Endothelial cell of umbilical vein (primary cell): ENCODE results near the gene NF2. TPM values are rescaled to one million over a fixed set of nuclear protein-coding genes. Genes with fewer than 3 reads are reported as not detected.

Source experiments
- BruUV-seq: library from RNA; stranded (reverse); fragments of 400-500 nt; replicated peaks from 2 replicates; lab custom pipeline; 2021; lab: Mats Ljungman, UMichigan
- CTCF ChIA-PET: fragments of 300-600, 350-600 bp; sonication (Branson Sonifier 250); formaldehyde crosslinking; loops from one replicate; lab custom pipeline; 2021; ENCODE audit warnings: antibody characterized with exemption, inconsistent platforms; lab: Charles Lee
- POLR2A ChIA-PET: fragments of 300-600, 350-600 bp; sonication (Branson Sonifier 250); formaldehyde crosslinking; loops from one replicate; lab custom pipeline; 2021; ENCODE audit warnings: antibody characterized with exemption, inconsistent platforms; lab: Charles Lee
- DNase-seq: peaks from one replicate; pipeline ENCODE4 v3.0.0-alpha.2; 2011; ENCODE audit warnings: low read depth, low spot score
- FAIRE-seq: peaks from 2 replicates; lab custom pipeline; 2011; peaks lifted over from hg19 to GRCh38; lab: Jason Lieb, UNC
- H2AFZ ChIP-seq: 2 replicates; pipeline ENCODE4 v1.6.0; 2012; ENCODE audit warnings: low read depth, low read length, control low read depth, inconsistent platforms
- H3K27ac ChIP-seq: 2 replicates; pipeline ENCODE4 v1.5.1; 2011; ENCODE audit warnings: low read depth, mild to moderate bottlenecking, control low read depth, low read length, moderate library complexity; ENCODE audit not compliant: insufficient read depth
- H3K27me3 ChIP-seq, 2 experiments: 2 replicates each; pipeline versions ENCODE4 v1.6.0 to v1.6.1; 2011; ENCODE audit warnings: low read length in 2 of 2, mixed read lengths in 1 of 2; ENCODE audit not compliant: control insufficient read depth in 2 of 2, insufficient read depth in 2 of 2
- H3K36me3 ChIP-seq, 2 experiments: 2 replicates in 1 of 2; 3 replicates in 1 of 2; pipeline ENCODE4 v1.5.1; 2011; ENCODE audit warnings: low read length in 2 of 2, mild to moderate bottlenecking in 1 of 2, moderate library complexity in 1 of 2; ENCODE audit not compliant: control insufficient read depth in 2 of 2, insufficient read depth in 2 of 2; ENCODE audit errors: extremely low read depth in 1 of 2
- H3K4me1 ChIP-seq: 3 replicates; pipeline ENCODE4 v1.5.1; 2011; ENCODE audit warnings: mild to moderate bottlenecking, low read length; ENCODE audit not compliant: control insufficient read depth, insufficient read depth; ENCODE audit errors: extremely low read depth
- H3K4me2 ChIP-seq: 2 replicates; pipeline ENCODE4 v1.6.1; 2011; ENCODE audit warnings: low read length, control low read depth, mixed read lengths; ENCODE audit not compliant: insufficient read depth
- H3K4me3 ChIP-seq, 3 experiments: fragments of 200-600 bp in 1 of 3; sonication (generic), shearing (Covaris generic) in 1 of 3; replicated peaks in 1 of 3; 2 replicates each; pipeline ENCODE4 v1.5.1; 2011 to 2016; ENCODE audit warnings: control low read depth in 3 of 3, low read length in 3 of 3, mild to moderate bottlenecking in 2 of 3, inconsistent platforms in 1 of 3, low read depth in 1 of 3, moderate library complexity in 1 of 3; ENCODE audit not compliant: insufficient read depth in 1 of 3
- H3K79me2 ChIP-seq: 2 replicates; pipeline ENCODE4 v1.6.0; 2012; ENCODE audit warnings: low read length, inconsistent platforms; ENCODE audit not compliant: control insufficient read depth, insufficient read depth
- H3K9ac ChIP-seq: replicated peaks from 2 replicates; pipeline ENCODE3; 2011; ENCODE audit warnings: low read length, control low read depth; ENCODE audit not compliant: insufficient read depth; ENCODE audit errors: extremely low read depth
- H3K9me1 ChIP-seq: replicated peaks from 3 replicates; pipeline ENCODE4 v1.6.0; 2011; ENCODE audit warnings: mild to moderate bottlenecking, low read length; ENCODE audit not compliant: control insufficient read depth, insufficient read depth; ENCODE audit errors: extremely low read depth
- H3K9me3 ChIP-seq: replicated peaks from 2 replicates; pipeline ENCODE4 v1.5.1; 2012; ENCODE audit warnings: low read length, inconsistent platforms; ENCODE audit not compliant: control insufficient read depth, insufficient read depth
- H4K20me1 ChIP-seq: replicated peaks from 2 replicates; pipeline ENCODE3; 2011; ENCODE audit warnings: mild to moderate bottlenecking, low read length; ENCODE audit not compliant: control insufficient read depth, insufficient read depth; ENCODE audit errors: extremely low read depth
- CTCF ChIP-seq, 2 donors: IDR thresholded peaks; 1 replicate in 1 of 2; 2 replicates in 1 of 2; pipeline ENCODE4 v1.5.1; 2011; ENCODE audit warnings: low read length in 2 of 2, mild to moderate bottlenecking in 2 of 2, moderate library complexity in 2 of 2, control low read depth in 1 of 2, inconsistent platforms in 1 of 2, low read depth in 1 of 2; ENCODE audit not compliant: insufficient read depth in 1 of 2; ENCODE audit errors: extremely low read depth in 1 of 2
- EZH2 ChIP-seq: IDR thresholded peaks from 2 replicates; pipeline ENCODE4 v1.6.1; 2012; ENCODE audit warnings: borderline replicate concordance, low read depth, mild to moderate bottlenecking, moderate library complexity, low read length, inconsistent platforms; ENCODE audit not compliant: severe bottlenecking
- GATA2 ChIP-seq: IDR thresholded peaks from 2 replicates; pipeline ENCODE4 v1.7.0; 2011; ENCODE audit warnings: low read depth, mild to moderate bottlenecking, moderate library complexity, mixed read lengths, low read length; ENCODE audit not compliant: insufficient read length, insufficient read depth
- JUN ChIP-seq: IDR thresholded peaks from 2 replicates; pipeline ENCODE4 v1.6.1; 2011; ENCODE audit warnings: borderline replicate concordance, low read depth; ENCODE audit not compliant: insufficient read length, insufficient read depth
- MAX ChIP-seq: IDR thresholded peaks from 2 replicates; pipeline ENCODE4 v1.6.1; 2011; ENCODE audit not compliant: insufficient read depth, insufficient read length
- POLR2A ChIP-seq: IDR thresholded peaks from 2 replicates; pipeline ENCODE4 v1.6.1; 2012; ENCODE audit warnings: low read depth, mild to moderate bottlenecking, control low read depth, low read length
- dilution Hi-C: fragments of 300-500 bp; cut with MboI; formaldehyde crosslinking; loops from one replicate; pipeline ENCODE4 v1.15.0; 2019; ENCODE audit warnings: low sequenced_read_pairs; ENCODE audit not compliant: extremely low pct_ligation_motif_present
- intact Hi-C: fragments of 100-400 bp; cut with micrococcal nuclease; formaldehyde crosslinking; loops from one replicate; pipeline ENCODE4 v1.10.0; 2022
- polyA plus RNA-seq, 4 experiments: library from polyadenylated mRNA; depleted of rRNA in 3 of 4; stranded (reverse) in 3 of 4; unstranded in 1 of 4; fragments of >200 nt; gene quantifications; 2 replicates each; pipeline versions ENCODE4 v1.2.1 to v1.2.3, GENCODE V29; 2011 to 2012; ENCODE audit warnings: missing spikeins in 1 of 4
- total RNA-seq: library from RNA; stranded (reverse); gene quantifications from 2 replicates; pipeline ENCODE4 v1.2.3, GENCODE V29; 2021

The NF2 gene
- total and polyA plus RNA-seq, 2 donors (not counting 3 experiments of a cell fraction or from before 2014, with no cell fraction given) = 27.8 to 115 TPM

GRCh38 chr22:29654420-29654819 lies 51.0 kb downstream of the NF2 start:
- H3K9ac ChIP-seq = no peak overlapping the region
- no peak overlapping the region for H3K27ac ChIP-seq
- H4K20me1 ChIP-seq = no peaks in the 10 kb centered on the region
- DNase-seq (no peak), FAIRE-seq (no peak)
- H3K36me3 ChIP-seq = peaks cover 7% of the 10 kb centered on the region in 2 experiments
- CTCF ChIA-PET = interaction anchor here (1.7 to 2.7 kb wide), 4 partner anchors 9 to 35 kb away, joined by 6 to 10 read pairs (median 8); no protein-coding TSS in a partner anchor
- TF ChIP-seq JUN = no peak
- TF ChIP-seq CTCF (IDR thresholded peaks at IDR 0.05; ENCODE audit: extremely low read depth in 1 of 2, insufficient read depth in 1 of 2, low read depth in 1 of 2, low read length in 2 of 2) = no peak
- TF ChIP-seq EZH2 = no peak
- TF ChIP-seq GATA2 = no peak
- no peak for TF ChIP-seq MAX
- TF ChIP-seq POLR2A = no peak
- H2AFZ ChIP-seq = no peak overlapping the region
- dilution Hi-C loops (no loop called here), intact Hi-C loops (no loop called here)
- BruUV-seq = no TSS peak
- H3K4me1 ChIP-seq = no peaks in the 10 kb centered on the region
- H3K4me3 ChIP-seq = no peak overlapping the region
- no peaks in the 10 kb centered on the region for H3K79me2 ChIP-seq
- H3K9me3 ChIP-seq = no peaks in the 10 kb centered on the region
- no peaks in the 10 kb centered on the region for H3K9me1 ChIP-seq
- POLR2A ChIA-PET = no interaction called here
- no peak overlapping the region for H3K4me2 ChIP-seq
- no peaks in the 10 kb centered on the region for H3K27me3 ChIP-seq
